ENCODE measurements around the gene CNTD1. TPM values are rescaled to one million over a fixed set of nuclear protein-coding genes. Genes with fewer than 3 reads are reported as not detected.
"Not testable (repeated sequence)": the region's sequence is repeated elsewhere in the genome, so short reads cannot be mapped to it uniquely, and the experiment has no call there.

Gene CNTD1, protein sequence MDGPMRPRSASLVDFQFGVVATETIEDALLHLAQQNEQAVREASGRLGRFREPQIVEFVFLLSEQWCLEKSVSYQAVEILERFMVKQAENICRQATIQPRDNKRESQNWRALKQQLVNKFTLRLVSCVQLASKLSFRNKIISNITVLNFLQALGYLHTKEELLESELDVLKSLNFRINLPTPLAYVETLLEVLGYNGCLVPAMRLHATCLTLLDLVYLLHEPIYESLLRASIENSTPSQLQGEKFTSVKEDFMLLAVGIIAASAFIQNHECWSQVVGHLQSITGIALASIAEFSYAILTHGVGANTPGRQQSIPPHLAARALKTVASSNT
- 1 to 10 TPM; 1.6 to 2.0 (median 1.7) TPM for polyA plus RNA-seq (ENCODE audit: insufficient read length in 3 of 3)

DNA sequence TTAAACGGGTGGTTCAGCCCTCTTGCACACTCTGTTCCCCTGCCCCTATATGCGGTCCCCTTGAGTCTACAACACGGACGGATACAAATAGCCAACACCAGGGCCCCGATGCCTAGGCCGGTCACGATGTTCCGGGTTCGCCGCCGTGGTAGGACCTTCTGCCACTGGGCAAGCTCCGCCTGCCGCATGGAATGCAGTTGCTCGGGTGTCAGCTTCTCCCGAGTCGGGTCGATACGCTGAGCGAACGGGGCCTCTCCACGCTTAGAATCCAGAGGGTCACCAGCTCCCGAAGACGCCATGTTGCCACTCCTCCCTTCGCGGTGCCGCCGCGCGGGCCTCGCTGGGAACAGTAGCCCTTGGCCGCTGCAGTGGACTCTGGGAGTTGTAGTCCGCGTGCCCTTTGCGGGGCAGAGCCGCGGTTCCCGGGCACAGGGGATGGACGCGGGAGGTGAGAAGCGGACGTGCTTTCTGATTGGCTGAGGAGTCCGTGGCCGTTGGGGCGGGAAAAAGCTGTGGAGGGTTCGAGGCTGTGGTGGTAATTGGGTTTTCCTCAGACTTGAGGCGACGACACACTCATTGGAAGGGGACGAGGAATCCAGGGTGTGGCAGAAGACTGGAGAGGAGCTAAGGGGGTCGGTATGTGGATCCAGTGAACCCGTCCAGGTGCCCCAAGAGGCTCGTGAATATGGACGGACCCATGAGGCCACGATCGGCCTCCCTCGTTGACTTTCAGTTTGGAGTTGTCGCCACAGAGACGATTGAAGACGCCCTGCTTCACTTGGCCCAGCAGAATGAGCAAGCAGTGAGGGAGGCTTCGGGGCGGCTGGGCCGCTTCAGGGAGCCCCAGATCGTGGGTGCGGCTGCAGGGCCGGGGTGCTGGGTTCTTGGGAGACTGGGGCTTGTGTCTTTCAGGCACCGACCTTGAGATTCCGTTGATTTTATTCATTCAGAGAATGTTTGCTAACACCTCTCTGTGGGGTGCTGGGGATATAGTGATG, at the start of gene CNTD1, which contains the start of gene COA3:
Gene CNTD1, plus strand, starts transcription at position 479 of the 998 bp plus-strand sequence. Its CDS starts 207 bp downstream, at position 686.
Gene COA3, minus strand, starts transcription at position 322 of the 998 bp plus-strand sequence. Its CDS starts 23 bp downstream, at position 299.
- DNase-seq (ENCODE audit: low read depth in 3 of 3, low spot score in 2 of 3): peak in 1 of 3 donors; percentile 78

- DNase-seq (ENCODE audit: low read depth in 3 of 3, low spot score in 2 of 3): no peak
Observed at GRCh38 chr17:42748908-42749798, 49.5 kb upstream of the CNTD1 start.

DNA sequence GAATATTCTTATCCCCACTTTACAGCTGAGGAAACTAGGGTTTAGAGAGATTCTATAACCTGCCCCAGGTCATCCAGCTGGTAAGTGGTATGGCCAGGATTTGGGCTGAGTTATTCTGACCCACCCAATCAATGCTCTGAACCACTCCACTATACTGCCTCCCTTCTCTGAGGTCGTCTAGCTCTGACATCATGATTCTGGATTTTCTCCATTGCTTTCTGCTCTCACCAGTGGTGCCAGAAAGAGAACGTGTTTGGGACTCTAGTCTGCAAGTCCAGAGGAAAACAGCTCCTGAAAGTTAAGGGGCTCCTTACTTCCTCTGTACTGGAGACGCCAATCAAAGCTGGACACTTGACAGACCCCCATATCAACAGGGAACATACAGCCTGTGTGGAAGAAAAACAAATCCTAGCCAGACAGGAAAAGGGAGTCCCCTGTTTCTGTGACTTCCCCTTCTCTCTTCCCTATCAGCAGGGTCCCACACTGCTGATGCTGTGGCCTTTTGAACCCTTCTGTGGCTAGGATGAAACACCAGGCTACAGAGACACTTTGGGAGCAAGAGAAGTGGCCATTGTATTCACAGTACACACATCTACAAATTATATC, 47.8 kb upstream of the CNTD1 start:
- no peak for DNase-seq (ENCODE audit: low read depth in 3 of 3, low spot score in 2 of 3)

DNA sequence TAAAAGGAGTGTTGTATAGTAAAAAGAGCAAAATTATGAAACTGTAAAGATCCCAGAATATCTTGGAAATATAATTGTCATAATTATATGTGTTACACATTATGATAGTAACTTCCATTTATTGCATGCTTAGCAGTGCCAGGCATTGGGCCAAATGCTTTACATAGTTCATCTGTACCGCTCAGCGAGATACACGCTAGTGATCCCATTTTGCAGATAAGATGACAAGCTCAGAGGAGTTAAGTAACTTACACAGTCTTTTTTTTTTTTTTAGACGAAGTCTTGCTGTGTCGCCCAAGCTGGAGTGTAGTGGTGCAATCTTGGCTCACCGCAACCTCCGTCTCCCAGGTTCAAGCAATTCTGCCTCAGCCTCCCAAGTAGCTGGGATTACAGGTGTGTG, 47.0 kb upstream of the CNTD1 start:
- DNase-seq (ENCODE audit: low read depth in 3 of 3, low spot score in 2 of 3): no peak

DNA sequence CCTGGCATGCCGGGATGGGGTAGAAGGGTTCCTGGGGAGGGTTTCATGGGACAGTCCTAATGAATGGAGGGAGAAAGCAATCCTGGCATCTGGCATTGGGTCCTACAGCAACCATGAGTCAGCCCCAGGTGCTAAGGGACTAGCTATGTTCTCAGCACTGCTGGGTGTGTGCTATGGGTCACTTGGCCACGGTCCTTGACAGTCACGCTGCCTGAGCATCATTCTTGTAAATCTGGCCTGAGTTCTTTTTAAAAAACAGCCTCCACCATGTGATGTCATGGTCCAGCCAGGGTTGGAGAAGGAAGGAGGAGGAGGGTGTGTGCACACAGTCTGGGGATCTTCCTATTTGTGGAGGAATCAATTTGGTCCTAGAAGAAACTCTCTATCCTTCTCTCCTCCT, 43.9 kb upstream of the CNTD1 start:
- DNase-seq (ENCODE audit: low read depth in 3 of 3, low spot score in 2 of 3): no peak

- no peak for DNase-seq (ENCODE audit: low read depth in 3 of 3, low spot score in 2 of 3)
Observed at GRCh38 chr17:42759982-42760651, 38.5 kb upstream of the CNTD1 start.

DNA sequence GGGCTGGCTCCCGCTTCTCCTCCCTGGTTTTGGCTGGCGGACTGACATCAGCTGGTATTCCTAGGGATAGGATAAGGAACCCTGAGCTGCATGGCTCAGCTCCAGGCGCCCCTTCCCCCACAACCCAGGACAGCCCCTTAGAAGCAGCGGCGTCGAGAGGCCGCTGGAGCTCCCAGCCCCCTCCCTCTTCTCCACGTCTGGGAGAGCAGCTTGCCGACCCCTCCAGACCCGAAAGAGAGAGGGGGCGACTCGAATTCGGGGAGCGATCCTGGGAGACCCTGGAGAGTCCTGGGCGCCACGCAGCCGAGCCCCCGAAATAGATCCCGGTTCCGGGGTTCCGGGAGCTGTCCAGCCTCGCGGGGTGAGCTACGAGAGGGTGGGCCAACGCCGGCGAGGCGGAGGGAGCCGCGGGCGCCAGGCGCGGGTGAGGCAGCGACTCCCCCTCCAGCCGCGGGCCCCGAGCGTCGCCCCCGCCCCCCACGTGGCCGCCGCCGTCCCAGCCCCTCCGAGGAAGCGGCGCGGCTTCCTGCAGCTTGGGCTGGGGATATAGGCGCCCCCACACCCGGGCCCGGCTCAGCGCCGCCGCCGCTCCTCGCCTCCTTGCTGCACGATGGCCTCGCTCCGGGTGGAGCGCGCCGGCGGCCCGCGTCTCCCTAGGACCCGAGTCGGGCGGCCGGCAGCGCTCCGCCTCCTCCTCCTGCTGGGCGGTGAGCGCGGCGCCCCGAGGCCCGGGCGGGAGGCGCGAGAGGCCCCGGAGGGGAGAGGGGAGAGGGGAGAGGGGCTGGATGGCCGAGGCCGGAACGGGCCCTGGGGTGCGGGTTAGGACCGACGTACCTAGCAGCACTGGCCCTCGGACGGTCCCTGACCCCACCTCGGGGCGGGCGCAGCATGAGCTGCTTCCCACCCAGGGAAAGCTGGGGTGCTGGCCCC, 37.7 kb upstream of the CNTD1 start, which contains the start of gene RAMP2:
Gene RAMP2, plus strand, starts transcription at position 576 of the 930 bp plus-strand sequence. Its CDS starts 35 bp downstream, at position 611.
- no peak for DNase-seq (ENCODE audit: low read depth in 3 of 3, low spot score in 2 of 3)

- DNase-seq (ENCODE audit: low read depth in 3 of 3, low spot score in 2 of 3): no peak
Observed at GRCh38 chr17:42761638-42762037, 37.0 kb upstream of the CNTD1 start.

DNA sequence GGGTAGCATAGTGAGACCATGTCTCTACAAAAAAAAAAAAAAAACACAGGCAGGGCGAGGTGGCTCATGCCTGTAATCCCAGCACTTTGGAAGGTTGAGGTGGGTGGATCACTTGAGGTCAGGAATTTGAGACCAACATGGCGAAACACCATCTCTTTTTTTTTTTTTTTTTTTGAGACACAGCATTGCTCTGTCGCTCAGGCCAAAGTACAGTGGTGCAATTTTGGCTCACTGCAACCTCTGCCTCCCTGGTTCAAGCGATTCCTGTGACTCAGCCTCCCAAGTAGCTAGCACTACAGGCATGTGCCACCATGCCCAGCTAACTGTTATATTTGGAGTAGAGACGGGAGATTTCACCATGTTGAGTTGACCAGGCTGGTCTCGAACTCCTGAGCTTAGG, 32.5 kb upstream of the CNTD1 start:
- no peak for DNase-seq (ENCODE audit: low read depth in 3 of 3, low spot score in 2 of 3)

DNA sequence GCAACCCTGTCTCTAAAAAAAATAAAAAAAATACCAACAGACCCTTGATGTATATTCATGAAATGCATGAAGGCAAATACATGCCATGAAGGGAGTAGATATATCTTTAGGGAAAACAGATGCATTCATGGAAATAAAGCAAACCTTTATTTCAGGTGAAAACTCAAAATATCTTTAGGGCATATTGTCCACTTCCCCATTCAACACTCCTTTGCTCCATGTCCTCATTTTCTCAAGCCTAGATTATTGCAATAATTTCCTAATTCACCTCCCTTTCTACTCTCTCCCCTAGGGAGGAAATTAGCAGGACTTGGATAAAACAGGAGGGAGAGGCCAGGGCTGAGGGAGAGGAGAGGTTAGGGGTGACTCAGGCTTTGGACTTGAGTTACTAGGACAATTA, 31.1 kb upstream of the CNTD1 start:
- no peak for DNase-seq (ENCODE audit: low read depth in 3 of 3, low spot score in 2 of 3)

GRCh38 chr17:42768006-42768405, 30.7 kb upstream of the CNTD1 start:
- DNase-seq (ENCODE audit: low read depth in 3 of 3, low spot score in 2 of 3): not testable (repeated sequence)

DNA sequence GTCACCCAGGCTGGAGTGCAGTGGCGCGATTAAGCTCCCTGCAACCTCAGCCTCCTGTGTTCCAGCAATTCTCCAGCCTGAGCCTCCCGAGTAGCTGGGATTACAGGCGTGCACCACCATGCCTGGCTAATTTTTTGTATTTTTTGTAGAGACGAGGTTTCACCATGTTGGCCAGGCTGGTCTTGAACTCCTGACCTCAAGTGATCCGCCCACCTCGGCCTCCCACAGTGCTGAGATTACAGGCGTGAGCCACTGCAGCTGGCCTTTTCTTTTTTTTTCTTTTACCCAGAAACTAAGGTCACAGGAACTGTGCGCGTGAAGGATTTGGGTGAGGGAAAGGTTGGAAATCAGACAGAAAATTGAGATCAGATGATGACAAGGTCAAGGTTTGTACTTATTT, 28.7 kb upstream of the CNTD1 start:
- DNase-seq (ENCODE audit: low read depth in 3 of 3, low spot score in 2 of 3): not testable (repeated sequence)

DNA sequence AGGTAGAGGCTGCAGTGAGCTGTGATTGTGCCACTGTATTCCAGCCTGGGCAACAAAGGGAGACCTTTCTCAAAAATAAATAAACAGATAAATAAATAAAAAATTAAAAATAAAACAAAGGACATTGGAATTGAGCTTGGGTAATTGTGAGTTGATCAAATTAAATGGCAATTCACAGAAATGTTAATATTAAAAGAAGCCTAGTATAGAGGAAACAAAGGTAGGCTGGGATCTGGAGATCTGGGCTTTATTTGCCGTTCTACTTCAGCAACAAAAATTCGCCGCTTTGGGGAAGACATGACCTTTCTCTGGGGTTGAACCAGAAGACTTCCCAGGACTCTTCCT, 25.7 kb upstream of the CNTD1 start:
- no peak for DNase-seq (ENCODE audit: low read depth in 3 of 3, low spot score in 2 of 3)

DNA sequence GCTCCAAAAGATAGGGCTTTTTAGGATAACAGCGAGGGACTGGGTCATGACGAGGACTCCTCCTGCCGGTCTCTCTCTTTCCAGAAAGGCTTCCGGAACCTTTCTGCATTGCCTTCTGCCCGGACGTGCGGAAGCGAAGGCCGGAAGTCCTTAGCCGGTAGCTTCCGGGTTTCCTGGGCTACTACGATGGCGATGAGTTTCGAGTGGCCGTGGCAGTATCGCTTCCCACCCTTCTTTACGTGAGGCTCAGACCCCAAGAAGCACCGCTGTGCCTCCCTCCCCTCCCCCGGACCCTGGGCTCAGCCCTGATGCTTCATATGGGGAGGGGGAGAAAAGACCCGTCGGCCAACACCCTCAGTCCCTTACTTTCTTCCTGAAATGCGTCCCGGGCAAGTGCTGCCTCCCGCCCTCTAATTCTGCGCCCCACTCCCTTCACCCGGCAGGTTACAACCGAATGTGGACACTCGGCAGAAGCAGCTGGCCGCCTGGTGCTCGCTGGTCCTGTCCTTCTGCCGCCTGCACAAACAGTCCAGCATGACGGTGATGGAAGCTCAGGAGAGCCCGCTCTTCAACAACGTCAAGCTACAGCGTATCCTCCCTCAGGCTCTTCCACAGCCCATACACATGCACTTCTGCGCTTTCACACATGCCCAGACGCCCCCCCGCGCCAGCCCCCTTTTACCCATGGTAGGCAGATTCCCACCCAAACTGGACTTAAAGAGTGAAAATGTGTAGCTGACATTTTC, 25.2 kb upstream of the CNTD1 start, which contains the start of gene VPS25:
Gene VPS25, plus strand, starts transcription at position 160 of the 746 bp plus-strand sequence. Its CDS starts 27 bp downstream, at position 187.
- peak in 2 of 3 donors; percentile 68 to 71 for DNase-seq (ENCODE audit: low read depth in 3 of 3, low spot score in 2 of 3)

DNA sequence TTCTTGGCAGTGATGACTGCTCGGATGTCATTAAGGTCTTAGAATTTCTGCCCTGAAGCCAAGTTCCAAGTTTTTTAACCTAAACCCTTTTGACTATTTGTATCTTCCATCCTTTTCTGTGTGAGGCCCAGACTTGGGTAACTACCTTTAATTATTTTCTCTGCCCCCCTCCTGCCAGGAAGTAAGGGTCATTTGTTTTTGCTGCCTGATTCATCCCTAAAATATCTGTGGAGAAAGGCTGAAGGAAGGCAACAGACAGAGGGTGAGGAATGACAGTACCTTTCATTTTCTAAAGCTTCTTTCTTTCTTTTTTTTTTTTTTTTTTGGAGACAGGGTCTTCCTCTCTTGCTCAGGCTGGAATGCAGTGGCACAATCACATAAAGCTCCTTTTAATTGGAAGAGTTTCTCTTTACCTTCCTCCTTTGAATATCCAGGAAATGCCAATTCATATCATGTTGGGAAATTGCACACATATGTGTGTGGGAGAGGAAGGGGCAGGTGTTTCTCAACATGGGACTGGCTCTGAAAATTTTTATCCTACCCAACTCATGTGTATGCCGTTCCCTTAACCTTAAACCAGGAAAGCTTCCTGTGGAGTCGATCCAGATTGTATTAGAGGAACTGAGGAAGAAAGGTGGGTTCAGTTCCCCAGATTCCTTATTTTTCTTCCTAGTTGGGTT, 24.5 kb upstream of the CNTD1 start:
- no peak for DNase-seq (ENCODE audit: low read depth in 3 of 3, low spot score in 2 of 3)

DNA sequence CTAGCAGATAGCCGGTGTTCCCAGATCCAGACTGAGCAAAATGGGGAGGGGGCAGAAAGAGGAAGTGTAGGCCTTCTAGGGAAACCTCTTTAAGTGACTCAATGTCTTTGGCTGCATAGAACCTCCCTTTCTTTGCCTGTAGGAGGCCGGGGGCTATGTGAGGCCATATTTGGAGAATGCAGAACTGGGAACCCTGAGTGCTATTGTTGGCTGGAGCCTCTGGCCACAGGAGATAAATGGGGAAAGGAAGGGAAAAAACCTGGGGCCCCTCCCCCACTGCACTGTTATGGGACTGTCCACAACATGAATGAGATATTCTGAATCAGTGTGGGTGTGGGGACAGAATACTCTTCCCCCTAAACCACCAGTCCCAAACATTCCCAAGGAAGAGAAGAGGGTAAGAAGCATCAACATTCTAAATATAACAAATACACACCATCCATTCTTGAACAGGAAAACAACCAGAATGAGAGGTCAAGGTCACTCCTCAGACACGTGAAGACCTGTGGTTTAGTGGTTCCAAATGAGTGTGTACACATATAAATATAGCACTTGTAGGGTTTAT, 23.0 kb upstream of the CNTD1 start:
- no peak for DNase-seq (ENCODE audit: low read depth in 3 of 3, low spot score in 2 of 3)

Measured in right renal cortex interstitium (tissue), 3 donors.